C4-2B (cell line): Measurements from ENCODE around the gene PNLDC1.

Source experiments
- H3K27ac ChIP-seq: fragments of 450-650 bp; 2 replicates; pipeline ENCODE4 v1.5.1; 2017
- ZFX ChIP-seq: fragments of 450-650 bp; IDR thresholded peaks from 2 replicates; pipeline ENCODE4 v1.6.1; 2017
- TF ChIP-seq, protein P1 (sequence below): fragments of 450-650 bp; conservative IDR thresholded peaks from 2 replicates; pipeline ENCODE4 v1.5.1; 2017; ENCODE audit warnings: mild to moderate bottlenecking

PNLDC1 gene, protein sequence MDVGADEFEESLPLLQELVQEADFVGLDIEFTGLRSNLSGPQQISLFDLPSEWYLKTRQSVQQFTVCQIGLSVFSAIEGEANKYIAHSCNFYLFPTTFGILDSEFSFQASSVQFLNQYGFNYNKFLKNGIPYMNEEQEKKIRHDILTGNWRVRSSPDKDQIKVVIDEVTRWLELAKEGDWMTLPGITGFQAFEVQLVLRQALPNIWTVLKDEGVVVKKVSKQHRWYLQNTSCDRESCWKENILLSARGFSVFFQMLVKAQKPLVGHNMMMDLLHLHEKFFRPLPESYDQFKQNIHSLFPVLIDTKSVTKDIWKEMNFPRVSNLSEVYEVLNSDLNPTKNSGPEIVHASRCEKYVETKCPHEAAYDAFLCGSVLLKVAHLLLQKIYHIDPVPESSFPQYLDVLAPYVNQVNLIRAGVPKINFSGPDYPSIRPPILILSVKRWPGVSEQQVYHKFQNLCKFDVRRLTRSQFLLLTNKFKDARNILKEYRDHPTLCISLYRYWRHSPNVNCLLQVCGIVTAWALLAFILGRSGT

DNA sequence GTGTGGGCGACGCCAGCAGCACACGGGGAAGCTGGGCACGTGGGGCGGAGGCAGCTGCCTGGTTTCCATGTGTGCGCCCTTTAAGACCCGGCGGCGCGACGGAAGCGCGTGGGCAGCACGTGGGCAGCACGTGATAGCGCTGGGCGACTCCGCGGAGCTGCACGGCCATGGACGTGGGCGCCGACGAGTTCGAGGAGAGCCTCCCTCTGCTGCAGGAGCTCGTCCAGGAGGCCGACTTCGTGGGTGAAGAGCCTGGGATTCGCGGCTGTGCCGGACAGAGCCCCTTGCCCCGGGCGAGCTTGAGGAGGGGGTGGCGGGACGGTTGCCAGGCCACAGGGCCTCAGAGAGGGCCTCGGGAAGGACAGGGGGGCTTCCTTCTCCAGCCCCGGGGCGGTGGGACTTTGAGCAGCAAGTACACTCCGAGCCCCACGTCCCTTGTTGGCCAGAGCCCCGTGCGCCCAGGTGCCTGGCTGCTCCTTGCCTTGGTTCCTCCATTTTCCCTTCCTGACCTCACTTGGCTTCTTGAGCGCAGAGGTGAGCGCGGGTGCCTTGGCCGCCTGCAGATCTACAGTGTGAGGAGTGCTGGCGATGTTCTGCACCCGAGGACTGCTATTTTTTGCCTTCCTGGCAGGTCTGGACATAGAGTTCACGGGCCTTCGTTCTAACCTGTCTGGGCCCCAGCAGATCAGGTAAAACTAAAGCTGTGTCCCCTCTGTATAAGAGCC, at the start of gene PNLDC1:
TSS of gene PNLDC1 (plus strand) at position 136 of the 725 bp plus-strand sequence. CDS start at position 168, 32 bp downstream.
- no peak within 1 kb of the TSS for H3K27ac ChIP-seq
- TF ChIP-seq, protein P1, sequence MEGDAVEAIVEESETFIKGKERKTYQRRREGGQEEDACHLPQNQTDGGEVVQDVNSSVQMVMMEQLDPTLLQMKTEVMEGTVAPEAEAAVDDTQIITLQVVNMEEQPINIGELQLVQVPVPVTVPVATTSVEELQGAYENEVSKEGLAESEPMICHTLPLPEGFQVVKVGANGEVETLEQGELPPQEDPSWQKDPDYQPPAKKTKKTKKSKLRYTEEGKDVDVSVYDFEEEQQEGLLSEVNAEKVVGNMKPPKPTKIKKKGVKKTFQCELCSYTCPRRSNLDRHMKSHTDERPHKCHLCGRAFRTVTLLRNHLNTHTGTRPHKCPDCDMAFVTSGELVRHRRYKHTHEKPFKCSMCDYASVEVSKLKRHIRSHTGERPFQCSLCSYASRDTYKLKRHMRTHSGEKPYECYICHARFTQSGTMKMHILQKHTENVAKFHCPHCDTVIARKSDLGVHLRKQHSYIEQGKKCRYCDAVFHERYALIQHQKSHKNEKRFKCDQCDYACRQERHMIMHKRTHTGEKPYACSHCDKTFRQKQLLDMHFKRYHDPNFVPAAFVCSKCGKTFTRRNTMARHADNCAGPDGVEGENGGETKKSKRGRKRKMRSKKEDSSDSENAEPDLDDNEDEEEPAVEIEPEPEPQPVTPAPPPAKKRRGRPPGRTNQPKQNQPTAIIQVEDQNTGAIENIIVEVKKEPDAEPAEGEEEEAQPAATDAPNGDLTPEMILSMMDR: no peak
- no peak for TF ChIP-seq ZFX

DNA sequence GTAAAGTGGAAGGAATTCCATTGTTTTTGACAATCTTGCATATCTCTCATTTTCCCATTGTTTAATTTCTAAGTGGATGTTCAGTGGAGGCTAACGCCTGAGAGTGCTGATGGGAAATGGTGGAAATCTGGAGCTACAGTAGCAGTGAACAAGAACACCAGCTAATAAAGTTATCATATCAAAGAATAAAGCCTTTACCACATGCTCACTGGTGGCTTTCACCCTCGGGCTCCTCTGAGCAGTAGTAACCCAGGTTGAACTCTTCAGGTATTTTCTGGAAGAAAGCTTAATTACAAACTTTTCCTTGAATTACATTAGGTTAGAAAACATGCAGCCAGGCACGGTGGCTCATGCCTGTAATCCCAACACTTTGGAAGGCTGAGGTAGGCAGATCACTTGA, 48.6 kb upstream of the PNLDC1 start:
- no peak for TF ChIP-seq ZFX
- TF ChIP-seq, protein P1: no peak

DNA sequence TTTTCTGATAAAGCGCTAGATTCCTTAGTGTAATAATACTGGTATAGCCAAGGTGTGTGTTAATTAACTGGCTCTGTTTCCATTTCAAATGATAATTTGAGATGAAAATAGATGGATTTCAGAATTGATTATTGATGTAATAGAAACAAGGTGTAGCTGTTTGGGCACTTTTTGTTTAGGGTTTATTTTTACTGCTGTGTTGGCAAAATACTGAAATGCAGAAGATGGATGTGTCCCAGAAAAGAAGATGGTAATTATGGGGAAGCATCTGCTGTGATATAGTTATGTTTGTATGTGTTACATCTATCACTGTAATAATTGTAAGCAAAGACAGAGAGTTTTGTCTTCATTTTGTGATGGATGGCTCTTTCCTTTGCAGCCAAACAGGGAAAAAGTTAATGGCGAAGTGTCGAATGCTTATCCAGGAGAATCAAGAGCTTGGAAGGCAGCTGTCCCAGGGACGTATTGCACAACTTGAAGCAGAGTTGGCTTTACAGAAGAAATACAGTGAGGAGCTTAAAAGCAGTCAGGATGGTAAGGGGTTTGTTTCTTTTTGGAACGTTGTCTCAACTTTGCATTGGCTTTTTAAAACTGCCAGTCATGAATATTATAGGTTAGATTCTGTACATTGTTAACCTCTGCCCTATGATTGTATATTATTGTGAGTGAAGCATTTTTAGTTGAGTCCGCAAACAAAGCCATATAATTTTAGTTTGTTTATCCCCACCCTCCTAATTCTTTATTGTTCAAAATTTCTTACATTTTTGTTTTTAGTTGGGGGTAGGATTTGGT, 46.8 kb upstream of the PNLDC1 start:
- H3K27ac ChIP-seq: no peak overlapping the region
- TF ChIP-seq ZFX: no peak
- TF ChIP-seq, protein P1: no peak

More for the DNA sequence above, 48.6 kb upstream of the PNLDC1 start:
- H3K27ac ChIP-seq: peak overlapping the region; percentile 76

DNA sequence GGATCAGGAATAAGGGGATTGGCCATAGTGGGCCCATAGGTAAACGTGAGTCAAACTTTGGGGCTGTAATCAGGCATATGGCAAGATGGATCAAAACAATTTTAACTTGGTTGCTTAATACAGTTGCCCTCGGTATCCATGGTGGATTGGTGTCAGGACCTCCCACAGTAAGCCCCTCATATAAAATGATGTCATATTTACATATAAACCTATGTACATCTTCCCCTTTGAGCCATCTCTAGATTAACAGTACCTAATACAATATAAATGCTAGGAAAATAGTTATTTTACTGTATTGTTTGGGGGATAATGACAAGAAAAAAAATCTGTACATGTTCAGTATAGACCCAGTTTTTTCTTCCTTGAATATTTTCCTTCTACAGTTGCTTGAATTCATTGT, 45.7 kb upstream of the PNLDC1 start:
- TF ChIP-seq, protein P1: no peak
- no peak for TF ChIP-seq ZFX
- no peak overlapping the region for H3K27ac ChIP-seq

DNA sequence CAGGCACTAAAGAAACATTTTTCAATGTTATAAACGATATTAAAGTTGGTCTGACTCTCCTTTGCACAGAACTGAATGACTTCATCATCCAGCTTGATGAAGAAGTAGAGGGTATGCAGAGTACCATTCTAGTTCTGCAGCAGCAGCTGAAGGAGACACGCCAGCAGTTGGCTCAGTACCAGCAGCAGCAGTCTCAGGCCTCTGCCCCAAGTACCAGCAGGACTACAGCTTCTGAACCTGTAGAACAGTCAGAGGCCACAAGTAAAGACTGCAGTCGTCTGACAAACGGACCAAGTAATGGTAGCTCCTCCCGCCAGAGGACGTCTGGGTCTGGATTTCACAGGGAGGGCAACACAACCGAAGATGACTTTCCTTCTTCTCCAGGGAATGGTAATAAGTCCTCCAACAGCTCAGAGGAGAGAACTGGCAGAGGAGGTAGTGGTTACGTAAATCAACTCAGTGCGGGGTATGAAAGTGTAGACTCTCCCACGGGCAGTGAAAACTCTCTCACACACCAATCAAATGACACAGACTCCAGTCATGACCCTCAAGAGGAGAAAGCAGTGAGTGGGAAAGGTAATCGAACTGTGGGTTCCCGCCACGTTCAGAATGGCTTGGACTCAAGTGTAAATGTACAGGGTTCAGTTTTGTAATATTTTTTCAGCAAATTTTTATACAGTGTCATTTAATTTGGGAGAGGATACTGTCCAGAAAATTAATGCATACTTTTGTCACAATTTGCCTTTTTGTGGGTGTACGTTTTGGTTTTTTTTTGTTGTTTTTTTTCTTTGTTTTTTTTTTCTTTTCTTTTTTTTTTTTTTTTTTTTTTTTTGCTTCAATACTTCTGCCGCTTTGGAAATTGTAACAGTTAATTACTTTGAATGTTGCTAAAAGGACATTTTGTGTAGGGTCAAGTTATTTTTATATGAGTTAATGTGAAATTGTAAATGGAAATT, 44.8 kb upstream of the PNLDC1 start:
- 0 out of 2 replicates have a peak overlapping the region, but pooled peaks have one; percentile 22 for H3K27ac ChIP-seq

DNA sequence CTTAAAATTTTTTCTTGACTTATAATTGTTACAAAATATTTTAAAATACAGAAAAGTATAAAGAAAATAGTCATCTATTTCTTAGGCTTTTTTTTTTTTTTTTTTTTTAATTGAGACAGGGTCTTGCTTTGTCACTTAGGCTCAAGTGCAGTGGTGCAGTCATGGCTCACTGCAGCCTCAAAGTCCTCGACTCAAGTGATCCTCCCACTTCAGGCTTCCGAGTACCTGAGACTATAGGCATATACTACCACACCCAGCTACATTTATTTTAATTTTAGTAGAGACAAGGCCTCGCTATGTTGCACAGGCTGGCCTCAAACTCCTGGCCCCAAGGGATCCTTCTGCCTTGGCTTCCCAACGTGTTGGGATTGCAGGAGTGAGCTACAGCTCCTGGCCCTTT, 43.6 kb upstream of the PNLDC1 start:
- no peak for TF ChIP-seq ZFX
- TF ChIP-seq, protein P1: no peak
- no peak overlapping the region for H3K27ac ChIP-seq

More for the DNA sequence above, 44.8 kb upstream of the PNLDC1 start:
- TF ChIP-seq ZFX: no peak
- TF ChIP-seq, protein P1: no peak
